Measurements from ENCODE around the gene LSM11. TPM values are rescaled to one million over a fixed set of nuclear protein-coding genes. Genes with fewer than 3 reads are reported as not detected.
A peak's percentile ranks its signal among the peaks of the same experiment; 100 is the strongest.

The LSM11 gene
- polyA plus RNA-seq, 1 experiment = 2.4 TPM

- CTCF ChIA-PET = interaction anchor here (0.6 to 4.6 kb wide), 28 partner anchors 10 to 1499 kb away, joined by 3 to 42 read pairs (median 4); partner anchors contain the start of gene THG1L
- H3K4me3 ChIP-seq (ENCODE audit: low read depth, low read length) = peak overlapping the region; percentile 70
- DNase-seq (ENCODE audit: low read depth) = no peak
- POLR2A ChIA-PET = interaction anchor here (0.6 kb wide), 1 partner anchor 19 kb away, joined by 3 read pairs; no protein-coding TSS in a partner anchor
- H3K36me3 ChIP-seq (ENCODE audit: control insufficient read depth, insufficient read depth, low read length) = no peaks in the 10 kb centered on the region
- H3K27me3 ChIP-seq (ENCODE audit: control insufficient read depth, insufficient read depth, low read length) = no peaks in the 10 kb centered on the region
- no peak for TF ChIP-seq CTCF (IDR thresholded peaks at IDR 0.05; ENCODE audit: insufficient read depth, low read depth, low read length)
Measured at GRCh38 chr5:157744051-157745011, 819 bp downstream of the LSM11 start.

GRCh38 chr5:157745041-157745456, 1.5 kb downstream of the LSM11 start:
- no peak for DNase-seq (ENCODE audit: low read depth)
- POLR2A ChIA-PET = interaction anchor here (0.6 kb wide), 1 partner anchor 19 kb away, joined by 3 read pairs; no protein-coding TSS in a partner anchor

DNA sequence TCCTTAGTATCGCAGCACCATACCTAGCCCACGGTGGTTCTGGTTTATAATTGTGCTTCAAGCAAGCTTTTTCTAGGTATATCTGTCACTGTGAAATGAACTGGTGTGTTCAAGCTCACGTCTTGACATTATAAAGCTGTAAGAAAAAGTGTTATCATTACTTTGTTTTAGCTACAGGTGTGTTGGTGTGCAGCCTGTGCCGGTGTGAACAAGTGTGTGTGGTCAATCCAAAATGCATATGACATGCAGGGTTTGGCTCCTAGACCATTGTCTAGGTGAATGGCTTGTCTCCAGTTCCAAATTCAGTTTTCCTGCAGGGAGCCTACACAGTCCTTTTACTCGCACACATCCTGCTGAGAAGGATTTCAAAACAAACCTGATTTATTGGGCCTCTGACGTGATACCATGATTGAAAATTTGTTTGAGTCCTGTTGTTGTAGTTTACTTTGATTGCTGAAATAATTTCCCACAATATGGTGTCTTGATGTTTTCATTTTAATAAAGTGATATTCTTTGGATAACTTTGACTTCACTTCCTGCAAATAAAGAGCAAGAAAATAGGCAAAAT, 3.7 kb downstream of the LSM11 start:
- Histone ChIP-seq H3K27me3 (ENCODE audit: control insufficient read depth, insufficient read depth, low read length) (no peaks in the 10 kb centered on the region), H3K36me3 (ENCODE audit: control insufficient read depth, insufficient read depth, low read length) (no peaks in the 10 kb centered on the region), H3K4me3 (ENCODE audit: low read depth, low read length) (no peak overlapping the region)
- ChIA-PET CTCF (interaction anchor here (1.6 kb wide), 1 partner anchor 247 kb away, joined by 4 read pairs; no protein-coding TSS in a partner anchor), POLR2A (no interaction called here)
- TF ChIP-seq CTCF (IDR thresholded peaks at IDR 0.05; ENCODE audit: insufficient read depth, low read depth, low read length) = no peak
- no peak for DNase-seq (ENCODE audit: low read depth)

More at GRCh38 chr5:157745041-157745456, 1.5 kb downstream of the LSM11 start:
- H3K36me3 ChIP-seq (ENCODE audit: control insufficient read depth, insufficient read depth, low read length) = no peaks in the 10 kb centered on the region
- CTCF ChIA-PET = interaction anchor here (1.1 to 4.6 kb wide), 5 partner anchors 9 to 417 kb away, joined by 3 to 42 read pairs (median 5); partner anchors contain the start of gene THG1L
- TF ChIP-seq CTCF (IDR thresholded peaks at IDR 0.05; ENCODE audit: insufficient read depth, low read depth, low read length) = no peak
- H3K27me3 ChIP-seq (ENCODE audit: control insufficient read depth, insufficient read depth, low read length) = no peaks in the 10 kb centered on the region
- no peak overlapping the region; the same call in 1 of the 2 replicates for H3K4me3 ChIP-seq (ENCODE audit: low read depth, low read length)

- POLR2A ChIA-PET = no interaction called here
- no peak overlapping the region for H3K4me3 ChIP-seq (ENCODE audit: low read depth, low read length)
- DNase-seq (ENCODE audit: low read depth) = no peak
- CTCF ChIA-PET = interaction anchor here (0.6 to 1.6 kb wide), 6 partner anchors 12 to 411 kb away, joined by 3 to 4 read pairs (median 3); no protein-coding TSS in a partner anchor
- no peak for TF ChIP-seq CTCF (IDR thresholded peaks at IDR 0.05; ENCODE audit: insufficient read depth, low read depth, low read length)
- H3K27me3 ChIP-seq (ENCODE audit: control insufficient read depth, insufficient read depth, low read length) = no peaks in the 10 kb centered on the region
- no peaks in the 10 kb centered on the region for H3K36me3 ChIP-seq (ENCODE audit: control insufficient read depth, insufficient read depth, low read length)
Measured at GRCh38 chr5:157747766-157748700, 4.5 kb downstream of the LSM11 start.

Measured in BJ (cell line).